Left cardiac atrium (tissue), 4 donors: Measurements from ENCODE around the gene ETS2. TPM values are rescaled to one million over a fixed set of nuclear protein-coding genes. Genes with fewer than 3 reads are reported as not detected.

Experiments
- ATAC-seq, 2 donors: fragments of 200-7000 bp; cut with Tn5 transposase; one replicate each; pipeline ENCODE4 v1.9.1; 2020; ENCODE audit warnings: mild to moderate bottlenecking in 2 of 2, moderate library complexity in 2 of 2
- DNase-seq: peaks from one replicate; pipeline ENCODE4 v3.0.0-alpha.2; 2020
- intact Hi-C, 2 donors: fragments of 100-400 bp; cut with DNase I; formaldehyde crosslinking; loops; one replicate each; pipeline versions ENCODE4 v1.14.1 to v1.15.1; 2022 to 2023
- total RNA-seq, 2 donors: library from RNA; stranded (reverse); fragmentation: NEBNext Ultra II Directional; extraction: Animal tissue kit (Norgen Biotek cat#: 25700); gene quantifications; one replicate each; pipeline ENCODE4 v1.2.1, GENCODE V29; 2021
- donor health status: DM: no; HTN: yes; CAD: no.
- donor health status: DM: no; HTN: yes; CAD: no; lungs with severe emphysema.
- donor health status: DM: yes; HTN: yes; CAD: no.
- donor health status: Dilated cardiomyopathy.

Gene ETS2
- total RNA-seq, 2 donors from 2014 or later = 48.7 to 114 TPM

DNA sequence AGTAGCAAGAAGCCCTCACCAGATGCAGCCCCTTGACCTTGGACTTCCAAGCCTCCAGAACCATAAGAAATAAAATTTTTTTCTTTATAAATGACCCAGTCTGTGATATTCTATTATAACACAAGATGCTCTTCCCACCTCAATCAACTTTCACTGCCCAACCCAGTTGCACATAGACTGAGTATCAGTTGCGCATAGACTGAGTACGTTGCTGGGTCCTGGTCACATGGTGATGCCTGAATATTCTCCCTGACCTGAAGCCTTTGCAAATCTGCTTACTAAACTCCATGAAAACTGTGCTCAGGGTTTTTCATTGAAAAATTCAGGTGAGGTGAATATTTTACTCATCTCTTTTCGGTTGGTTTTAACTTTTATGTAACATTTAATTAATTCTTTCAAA lies 59.2 kb downstream of the ETS2 start:
- intact Hi-C loops = no loop called here
- no peak for DNase-seq
- no peak for ATAC-seq

DNA sequence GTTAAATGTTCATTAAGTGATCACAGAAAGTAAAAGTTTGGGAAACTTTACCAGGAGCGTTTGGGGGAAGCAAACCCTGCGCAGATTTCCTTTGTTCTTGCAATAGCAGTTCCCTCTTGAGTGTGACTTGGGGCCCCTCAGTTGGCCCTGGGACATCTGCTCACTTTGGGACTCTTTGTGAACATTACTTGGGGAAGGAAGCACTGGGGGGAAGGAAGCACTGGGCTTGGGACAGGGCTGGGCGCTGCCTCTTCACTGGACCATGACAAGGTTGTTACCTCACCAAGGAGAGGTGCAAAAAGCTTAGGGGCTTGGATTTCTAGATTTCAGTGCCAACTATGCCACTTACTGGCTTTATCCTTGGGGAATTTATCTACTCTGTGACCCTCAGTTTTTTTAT lies 63.5 kb downstream of the ETS2 start:
- DNase-seq (no peak), ATAC-seq (no peak)
- intact Hi-C loops = no loop called here

DNA sequence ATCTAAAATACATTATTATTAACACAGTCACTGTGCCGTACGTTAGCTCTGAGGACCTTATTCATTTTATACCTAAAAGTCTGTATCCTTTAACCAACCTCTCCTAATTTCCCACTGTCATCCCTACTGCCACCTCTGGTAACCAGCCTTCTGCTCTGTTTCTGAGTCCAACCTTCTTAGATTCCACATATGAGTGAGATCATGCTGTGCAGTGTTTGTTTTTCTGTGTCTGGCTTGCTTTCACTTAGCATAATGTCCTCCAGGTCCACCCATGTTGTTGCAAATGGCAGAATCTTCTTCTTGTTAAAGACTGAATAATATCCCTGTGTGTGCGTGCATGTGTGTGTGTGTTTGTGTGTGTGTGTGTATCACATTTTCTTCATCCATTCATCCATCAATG lies 64.2 kb downstream of the ETS2 start:
- ATAC-seq (no peak), DNase-seq (no peak)
- intact Hi-C loops = no loop called here
